HG03103 (cell line): ENCODE measurements around the gene MEGF11.

Experiments used
- ATAC-seq: cut with Tn5 transposase; IDR thresholded peaks from one replicate; pipeline ENCODE4 v1.9.1; 2021; ENCODE audit warnings: low read depth; ENCODE audit not compliant: unreplicated experiment

MEGF11 gene

GRCh38 chr15:66130496-66131034, 123.0 kb downstream of the MEGF11 start:
- ATAC-seq = no peak

DNA sequence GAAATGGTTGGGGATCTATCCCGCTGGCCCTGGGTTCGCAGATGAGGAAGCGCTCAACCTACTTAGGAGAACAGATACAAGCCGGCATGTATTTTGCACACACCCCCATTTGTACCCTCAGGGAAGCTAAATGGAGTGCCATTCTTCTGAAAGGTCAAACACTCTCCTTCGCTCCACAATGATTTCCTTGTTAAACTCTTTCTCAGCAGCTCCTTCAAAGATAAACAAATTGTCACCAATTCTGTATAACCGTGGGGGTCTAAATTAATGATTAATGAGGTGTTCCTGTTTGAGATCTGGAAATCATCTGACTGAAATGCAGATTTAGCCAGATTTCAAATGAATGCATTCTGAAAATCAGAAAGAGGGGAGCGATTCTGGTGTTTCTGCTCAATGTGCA, 124.0 kb downstream of the MEGF11 start:
- ATAC-seq = no peak

GRCh38 chr15:66128116-66128680, 125.4 kb downstream of the MEGF11 start:
- no peak for ATAC-seq

- no peak for ATAC-seq
These were observed 127.1 kb downstream of the MEGF11 start for GRCh38 chr15:66126456-66126855.

- ATAC-seq = no peak
These were observed 127.5 kb downstream of the MEGF11 start for GRCh38 chr15:66126031-66126441.

GRCh38 chr15:66124651-66125050, 128.9 kb downstream of the MEGF11 start:
- no peak for ATAC-seq

GRCh38 chr15:66123799-66124198, 129.8 kb downstream of the MEGF11 start:
- no peak for ATAC-seq

DNA sequence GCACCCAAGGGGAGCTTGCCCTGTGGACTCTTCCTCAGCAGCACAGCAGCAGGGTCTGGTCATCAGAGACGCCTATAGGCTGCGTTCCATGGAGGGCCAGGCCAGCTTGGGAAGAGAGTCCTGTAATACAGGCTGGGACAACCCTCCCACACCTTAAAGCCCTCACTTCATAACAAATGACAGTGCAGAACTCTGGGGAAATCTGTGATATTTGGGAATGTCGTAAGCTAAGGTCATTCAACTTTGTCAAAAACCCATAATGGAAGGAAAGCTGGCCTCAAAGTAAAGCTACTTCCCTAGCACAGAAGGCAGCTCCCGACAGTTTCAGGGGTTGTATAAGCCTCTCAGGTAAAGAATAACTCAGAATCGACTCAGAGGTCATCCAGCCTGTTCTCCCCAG, 133.1 kb downstream of the MEGF11 start:
- no peak for ATAC-seq

- no peak for ATAC-seq
These were observed 135.7 kb downstream of the MEGF11 start for GRCh38 chr15:66117841-66118240.

GRCh38 chr15:66115568-66116206, 137.9 kb downstream of the MEGF11 start:
- ATAC-seq = no peak

GRCh38 chr15:66114863-66115425, 138.6 kb downstream of the MEGF11 start:
- ATAC-seq = no peak

GRCh38 chr15:66112388-66112787, 141.2 kb downstream of the MEGF11 start:
- ATAC-seq = no peak

GRCh38 chr15:66111363-66111762, 142.2 kb downstream of the MEGF11 start:
- ATAC-seq = no peak

DNA sequence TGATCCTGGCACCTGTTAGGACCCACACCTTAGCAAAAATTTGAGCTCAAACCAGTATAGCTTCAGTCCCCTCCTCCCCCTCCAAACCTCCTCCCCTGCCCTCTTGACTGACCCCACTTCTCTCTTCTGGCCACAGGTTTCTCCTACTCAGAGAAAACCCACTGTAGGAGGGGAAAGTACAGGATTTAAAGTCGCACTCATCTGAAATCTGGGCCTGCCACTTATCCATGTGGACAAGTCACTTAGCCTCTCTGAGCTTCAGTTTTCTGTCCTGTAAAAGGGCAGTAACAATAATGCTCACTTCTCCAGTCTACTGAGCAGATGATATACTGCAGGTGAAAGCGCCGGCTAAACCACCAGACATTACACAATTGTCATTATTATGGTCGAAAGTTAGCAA, 142.7 kb downstream of the MEGF11 start:
- no peak for ATAC-seq

DNA sequence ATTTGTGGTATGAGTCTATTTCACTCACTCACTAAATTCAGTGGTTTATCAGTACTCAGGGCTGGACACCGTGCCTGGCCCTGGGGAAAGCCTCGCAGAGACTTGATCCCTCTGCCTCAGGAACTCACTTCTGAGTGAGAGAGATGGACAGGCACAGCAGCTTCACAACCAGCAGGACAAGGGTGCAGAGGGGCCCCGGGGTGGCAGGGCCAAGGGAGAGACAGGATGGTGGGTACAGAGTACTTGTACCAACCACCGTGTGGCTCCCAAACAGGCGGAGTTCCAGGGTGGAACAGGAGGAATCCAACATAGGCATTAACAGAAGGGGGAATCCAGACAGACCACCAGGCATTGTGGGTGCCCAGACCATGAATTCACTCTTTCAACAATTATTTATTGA, 143.7 kb downstream of the MEGF11 start:
- ATAC-seq = no peak

DNA sequence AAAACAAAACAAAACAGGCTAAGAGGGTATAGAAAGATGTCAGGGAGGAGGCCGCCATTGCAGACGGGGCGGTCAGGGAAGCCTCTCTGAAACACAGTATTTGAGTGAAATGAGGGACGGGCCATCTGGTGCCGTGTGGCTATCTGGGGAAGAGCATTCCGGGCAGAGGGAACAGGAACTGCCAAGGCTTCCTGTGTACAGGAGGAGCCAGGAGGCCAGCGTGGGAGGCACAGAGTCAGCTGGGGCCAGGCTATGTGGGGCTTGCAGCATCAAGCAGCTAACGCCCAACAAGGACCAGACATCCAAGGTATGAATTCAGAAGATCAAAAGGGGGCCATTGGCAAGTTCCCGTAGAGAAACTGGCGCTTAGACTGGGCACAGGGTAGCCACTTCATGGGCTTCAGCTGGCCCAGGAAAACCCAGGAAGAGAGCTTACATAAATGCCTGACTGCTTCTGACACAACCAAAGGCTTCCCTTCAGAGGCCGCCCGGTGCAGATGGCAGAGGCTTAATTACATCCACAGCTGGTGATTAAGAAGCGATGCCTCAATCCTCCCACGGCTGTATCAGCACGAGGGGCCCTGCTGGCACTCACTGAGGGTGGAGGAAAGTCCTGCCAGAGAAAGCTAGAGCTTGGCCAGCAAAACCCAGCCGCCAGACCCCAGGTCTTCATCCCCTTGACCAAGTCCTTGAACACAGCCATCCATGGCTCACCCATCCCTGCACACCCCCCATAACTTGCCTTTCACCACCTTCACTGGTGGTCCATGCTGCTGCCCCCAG, 144.9 kb downstream of the MEGF11 start:
- ATAC-seq = no peak

- no peak for ATAC-seq
These were observed 146.5 kb downstream of the MEGF11 start for GRCh38 chr15:66107070-66107469.

- no peak for ATAC-seq
These were observed 148.0 kb downstream of the MEGF11 start for GRCh38 chr15:66105286-66106265.

- ATAC-seq = no peak
These were observed 150.3 kb downstream of the MEGF11 start for GRCh38 chr15:66103293-66103590.

DNA sequence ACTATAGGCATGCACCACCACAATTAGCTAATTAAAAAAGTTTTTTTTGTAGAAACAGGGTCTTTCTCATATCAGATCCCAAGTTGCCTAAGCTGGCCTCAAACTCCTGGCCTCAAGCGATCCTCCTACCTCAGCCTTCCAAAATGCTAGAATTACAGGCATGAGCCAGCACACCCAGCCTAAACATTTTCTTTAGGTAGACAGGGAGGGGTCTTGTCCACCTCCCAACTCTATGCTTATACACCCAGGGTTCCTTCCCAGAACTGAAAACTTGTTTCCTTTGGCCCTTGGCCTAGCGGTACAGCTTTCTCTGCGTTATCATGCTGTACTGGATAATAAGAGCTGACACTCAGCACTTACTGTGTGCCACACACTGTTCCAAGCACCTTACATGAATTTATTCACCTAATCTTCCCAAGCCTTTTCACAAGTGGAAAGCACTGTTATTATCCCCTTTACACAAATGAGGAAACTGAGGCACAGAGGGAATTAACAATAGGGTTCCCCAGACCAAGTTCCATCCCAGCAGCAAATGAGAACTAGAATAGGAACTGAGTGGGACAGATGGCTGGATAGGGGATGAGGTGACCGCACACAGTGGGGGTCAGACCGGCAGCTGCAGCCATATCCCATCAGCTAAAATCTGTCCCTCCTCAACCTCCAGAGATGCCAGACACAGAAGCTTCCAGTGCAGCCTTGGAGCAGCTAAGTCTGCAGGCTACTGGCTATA, 150.8 kb downstream of the MEGF11 start:
- no peak for ATAC-seq
